ENCODE data around the gene MOBP.
"Not testable (repeated sequence)": the region's sequence is repeated elsewhere in the genome, so short reads cannot be mapped to it uniquely, and the experiment has no call there.

MOBP gene

DNA sequence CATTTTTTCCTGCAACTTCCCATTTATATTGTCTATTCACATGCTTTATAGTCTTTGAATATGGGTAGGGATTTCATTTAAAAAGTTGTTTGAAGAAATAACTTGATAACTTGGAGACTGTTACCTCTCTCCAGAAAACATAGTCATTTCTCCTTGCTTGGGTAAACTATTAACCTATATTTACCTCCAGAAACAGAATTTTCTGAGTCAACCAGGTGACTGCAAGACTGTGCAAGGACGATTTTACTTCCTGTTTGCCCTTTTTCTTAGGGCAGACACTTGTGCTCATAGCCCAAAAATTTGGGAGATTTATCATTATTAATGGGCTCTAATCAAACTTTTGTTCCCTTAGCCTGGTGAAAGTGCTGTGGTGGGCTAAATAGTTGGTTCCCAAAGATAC, 14.3 kb upstream of the MOBP start:
- no peak for DNase-seq

GRCh38 chr3:39453872-39454271, 13.6 kb upstream of the MOBP start:
- DNase-seq: not testable (repeated sequence)

DNA sequence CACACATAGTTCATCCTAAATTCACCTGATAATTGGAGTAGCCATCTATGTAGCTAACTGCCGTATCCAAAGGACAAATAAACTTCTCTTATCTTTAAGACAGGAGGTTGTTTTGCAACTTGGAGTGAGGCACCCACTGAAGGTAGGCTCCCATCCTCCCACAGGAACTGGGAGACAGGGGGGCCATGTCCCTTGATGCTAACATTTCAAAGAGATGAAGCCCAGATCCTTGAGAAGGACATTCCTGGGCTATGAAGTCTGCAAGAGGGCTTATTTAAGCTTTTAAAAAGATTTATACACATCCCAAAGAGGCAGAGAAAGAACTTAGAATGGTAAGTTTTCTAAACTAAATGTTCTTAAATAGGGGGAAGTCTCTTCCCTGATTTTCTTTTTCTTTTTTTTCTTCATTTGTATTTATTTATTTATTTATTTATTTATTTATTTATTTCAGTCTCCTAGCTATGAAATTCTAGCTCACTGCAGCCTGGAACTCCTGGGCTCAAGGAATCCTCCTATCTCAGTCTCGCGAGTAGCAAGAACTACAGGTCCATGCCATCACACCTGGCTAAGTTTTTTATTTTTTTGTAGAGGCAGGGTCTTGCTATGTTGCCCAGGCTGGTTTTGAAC, 12.8 kb upstream of the MOBP start:
- DNase-seq: no peak

- DNase-seq: no peak
Observed at GRCh38 chr3:39456159-39456558, 11.3 kb upstream of the MOBP start.

GRCh38 chr3:39457361-39457760, 10.1 kb upstream of the MOBP start:
- DNase-seq: no peak

DNA sequence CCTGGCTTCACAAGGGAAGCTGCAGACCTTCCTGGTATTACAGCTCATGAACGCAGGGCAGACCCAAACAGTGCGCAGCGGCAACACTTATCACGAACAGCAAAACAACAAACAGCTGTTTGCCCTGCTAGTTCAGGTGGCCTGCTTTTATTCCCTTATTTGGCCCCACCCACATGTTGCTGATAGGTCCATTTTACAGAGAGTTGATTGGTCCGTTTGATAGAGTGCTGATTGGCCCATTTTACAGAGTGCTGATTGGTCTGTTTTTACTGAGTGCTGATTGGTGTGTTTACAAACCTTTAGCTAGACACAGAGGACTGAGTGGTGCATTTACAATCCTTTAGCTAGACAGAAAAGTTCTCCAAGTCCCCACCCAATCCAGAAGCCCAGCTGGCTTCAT, 8.9 kb upstream of the MOBP start:
- DNase-seq: not testable (repeated sequence)

DNA sequence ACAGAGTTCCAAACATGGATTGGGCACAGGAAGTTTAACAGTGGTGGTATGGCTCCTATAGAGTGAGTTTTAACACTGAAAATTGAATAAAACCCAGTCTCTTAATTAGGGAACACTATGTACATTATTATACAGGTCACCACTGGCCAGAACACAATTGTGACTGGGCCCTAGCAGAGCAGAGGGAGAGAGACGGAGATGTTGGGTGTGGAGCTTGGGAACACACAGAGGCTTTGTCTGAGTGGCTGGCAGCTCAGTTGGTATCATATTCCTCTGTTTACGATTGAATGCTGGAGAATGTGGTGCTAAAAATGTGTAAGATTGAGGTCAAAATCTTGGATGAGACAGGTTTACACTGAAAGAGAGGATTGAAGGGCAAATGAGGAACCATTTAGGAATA, 6.8 kb upstream of the MOBP start:
- no peak for DNase-seq

DNA sequence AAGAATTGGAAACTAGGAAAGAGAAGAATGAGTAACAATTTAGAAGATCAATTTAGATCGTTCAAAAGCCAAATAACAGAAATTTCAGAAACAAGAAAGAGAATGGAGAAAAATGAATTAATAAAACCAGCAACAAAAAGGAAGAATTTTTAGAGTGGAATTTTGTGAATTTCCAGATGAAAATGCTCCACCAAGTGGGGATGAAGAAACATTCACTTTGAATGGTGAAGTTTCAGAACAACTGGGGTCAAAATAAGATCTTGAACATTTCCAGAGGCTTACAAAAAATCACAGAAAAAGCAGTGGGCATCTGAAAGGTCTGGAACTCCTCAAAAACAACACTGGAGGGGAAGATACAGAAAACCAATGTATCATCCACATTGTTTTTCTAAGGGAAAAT, 4.2 kb upstream of the MOBP start:
- DNase-seq: no peak

- DNase-seq: no peak
Observed at GRCh38 chr3:39466988-39467387, 492 bp upstream of the MOBP start.

DNA sequence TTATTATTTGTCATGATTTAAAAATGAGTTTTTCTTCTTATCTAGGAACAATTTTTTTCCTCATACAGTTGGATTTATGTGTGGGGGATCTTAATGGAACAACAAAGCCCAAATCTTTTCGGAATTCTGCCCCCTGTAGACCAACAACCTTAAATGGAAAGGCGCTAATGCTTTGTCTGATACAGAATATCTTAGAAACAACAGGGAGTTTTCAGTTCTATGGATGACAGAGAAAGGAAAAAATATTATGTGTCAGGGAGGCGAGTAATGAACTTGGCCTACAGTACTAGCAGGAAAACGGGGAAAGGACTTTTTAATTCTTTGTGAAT, 592 bp downstream of the MOBP start:
- no peak for DNase-seq

DNA sequence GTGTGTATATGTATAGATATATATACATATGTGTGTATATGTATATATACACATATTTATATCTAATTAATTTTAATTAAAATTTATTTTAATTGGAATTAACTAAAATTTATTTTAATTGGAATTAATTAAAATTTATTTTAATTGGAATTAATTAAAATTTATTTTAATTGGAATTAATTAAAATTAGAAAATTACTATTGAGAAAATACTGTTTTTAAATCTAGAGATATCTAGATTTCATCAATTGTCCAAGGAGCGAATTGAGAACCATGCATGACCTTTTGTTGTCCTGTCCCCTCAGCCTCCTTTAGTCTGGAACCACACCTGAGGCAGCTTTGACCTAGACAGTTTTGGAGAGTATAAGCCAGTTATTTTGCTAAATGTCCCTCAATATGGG, 1.8 kb downstream of the MOBP start:
- DNase-seq: no peak

GRCh38 chr3:39469945-39470344, 2.5 kb downstream of the MOBP start:
- no peak for DNase-seq

GRCh38 chr3:39471652-39472051, 4.2 kb downstream of the MOBP start:
- DNase-seq: no peak

DNA sequence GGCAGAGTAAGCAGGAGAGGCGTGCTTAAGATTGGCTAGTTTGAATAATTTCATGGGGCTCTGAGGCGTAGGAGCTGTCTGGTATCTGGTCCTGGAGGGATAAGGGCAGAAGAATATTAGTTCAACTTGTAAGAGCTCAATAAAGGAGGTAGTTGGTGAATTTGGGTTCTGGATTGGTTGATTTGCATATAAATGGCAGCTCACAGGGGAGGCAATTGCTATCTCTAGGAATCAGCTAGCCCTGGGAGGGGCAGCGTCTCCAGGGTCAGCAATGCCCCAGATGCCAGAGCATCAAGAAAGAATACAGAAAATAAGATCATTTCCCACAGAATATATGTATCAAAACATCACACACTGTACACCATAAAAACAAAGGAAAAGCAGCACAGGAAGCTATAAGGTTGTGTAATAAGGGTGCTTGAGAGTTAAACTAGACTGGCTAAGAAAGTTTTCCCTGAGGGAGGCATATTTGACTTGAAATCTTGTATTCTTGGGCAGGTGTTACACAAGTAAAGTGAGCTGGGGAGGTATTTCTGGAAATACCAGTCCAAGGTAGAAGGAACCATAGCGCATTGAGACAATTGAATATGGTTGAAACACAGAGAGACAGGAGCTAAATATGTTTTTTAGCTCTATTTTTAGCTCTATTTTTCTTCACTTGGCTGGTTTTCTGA, 6.1 kb downstream of the MOBP start:
- no peak for DNase-seq

DNA sequence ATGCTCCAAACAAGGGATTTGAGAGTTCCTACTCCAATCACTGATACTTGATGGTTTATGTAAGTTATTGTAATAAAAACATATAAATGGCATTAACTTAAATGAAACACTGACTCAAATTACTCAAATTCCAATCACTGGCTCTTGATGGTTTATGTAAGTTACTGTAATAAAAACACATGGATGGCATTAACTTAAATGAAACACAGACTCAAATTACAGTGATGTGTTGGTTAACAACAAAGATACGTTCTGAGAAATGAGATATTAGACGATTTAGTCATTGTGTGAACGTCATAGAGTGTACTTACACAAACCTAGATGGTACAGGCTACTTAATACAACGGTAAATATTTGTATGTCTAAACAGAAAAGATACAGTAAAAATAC, 6.6 kb downstream of the MOBP start:
- DNase-seq: no peak

DNA sequence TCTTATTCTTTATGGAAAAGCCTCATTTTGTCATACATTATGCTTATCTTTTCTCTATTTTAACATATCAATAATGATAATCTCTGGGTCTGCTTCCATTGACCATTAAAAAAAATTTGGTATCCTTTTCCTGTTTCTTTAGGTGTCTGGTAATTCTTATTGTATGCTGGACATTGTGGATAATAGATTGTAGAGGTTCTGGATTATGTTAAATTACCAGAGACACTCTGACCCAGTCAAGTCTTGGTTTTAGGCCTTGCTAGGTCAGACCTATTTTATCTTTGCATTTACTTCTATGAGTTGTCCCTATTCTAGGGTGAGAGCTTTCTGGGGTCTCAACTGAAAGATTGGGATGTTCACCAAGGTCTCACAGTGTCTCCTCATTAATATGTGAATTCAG, 9.3 kb downstream of the MOBP start:
- DNase-seq: no peak

DNA sequence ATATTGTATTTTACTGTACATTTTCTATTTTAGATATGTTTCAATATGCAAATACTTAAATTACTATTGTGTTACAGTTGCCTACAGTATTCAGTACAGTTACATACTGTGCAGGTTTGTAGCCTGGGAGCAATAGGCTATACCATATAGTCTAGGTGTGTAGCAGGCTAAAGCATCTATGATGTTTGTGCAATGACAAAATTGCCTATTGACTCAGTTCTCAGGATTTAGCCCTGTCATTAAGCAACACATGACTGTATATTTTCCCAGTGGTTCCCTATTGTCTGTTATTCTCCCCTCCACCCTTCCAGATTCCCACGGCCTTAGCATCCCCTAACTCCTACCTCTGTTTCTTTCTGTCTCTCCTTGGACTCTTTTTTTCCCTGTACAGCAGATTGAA, 10.7 kb downstream of the MOBP start:
- no peak for DNase-seq

GRCh38 chr3:39479701-39480414, 12.4 kb downstream of the MOBP start:
- DNase-seq: no peak

- no peak for DNase-seq
Observed at GRCh38 chr3:39485547-39485946, 18.1 kb downstream of the MOBP start.

- no peak for DNase-seq
Observed at GRCh38 chr3:39491014-39491413, 23.5 kb downstream of the MOBP start.

DNA sequence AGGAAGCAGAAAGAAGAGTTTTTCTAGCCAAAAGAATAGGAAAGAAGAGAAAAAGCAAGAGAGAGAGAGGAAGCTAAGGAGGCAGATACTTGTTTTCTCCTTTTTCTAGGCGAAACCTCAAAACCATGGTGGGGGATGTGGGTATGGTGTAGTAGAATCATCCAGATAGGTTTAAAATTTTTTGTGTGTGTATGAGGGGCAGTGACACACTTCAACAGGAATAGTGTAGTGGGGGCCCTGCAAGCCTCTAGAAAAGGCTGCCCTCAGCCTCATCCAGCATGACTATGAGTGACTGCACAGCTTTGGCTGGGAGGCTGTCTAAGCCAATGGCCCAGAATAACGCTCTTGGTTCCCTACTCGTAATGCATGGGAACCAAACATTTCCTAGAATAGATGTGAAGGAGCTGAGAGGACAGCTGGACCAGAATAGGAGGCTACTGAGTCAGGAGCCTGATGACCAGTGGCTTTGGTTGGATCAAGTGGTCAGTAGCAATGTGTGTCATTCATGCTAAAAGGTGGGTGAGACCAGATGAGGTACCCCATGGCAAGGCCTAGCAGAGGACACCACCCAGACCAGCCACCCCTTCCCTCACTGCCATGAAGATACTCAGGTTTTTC, 24.4 kb downstream of the MOBP start:
- no peak for DNase-seq

- DNase-seq: no peak
Observed at GRCh38 chr3:39494781-39495180, 27.3 kb downstream of the MOBP start.

DNA sequence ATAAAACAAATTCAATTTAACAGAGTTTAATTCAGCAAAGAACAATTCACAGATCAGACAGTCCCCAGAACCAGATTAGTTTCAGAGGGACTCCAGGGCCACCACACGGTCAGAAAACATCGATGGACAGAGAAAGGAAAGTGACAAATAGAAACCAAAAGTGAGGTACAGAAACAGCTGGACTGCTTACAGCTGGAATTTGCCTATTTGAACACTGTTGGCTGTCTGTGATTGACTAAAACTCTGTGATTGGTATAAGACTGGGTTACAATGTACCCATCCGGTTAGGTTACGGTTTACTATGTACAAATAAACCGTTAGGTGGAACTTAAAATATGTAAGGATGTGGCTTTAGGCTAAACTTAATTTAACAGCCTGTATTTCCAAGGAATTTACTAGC, 30.3 kb downstream of the MOBP start:
- DNase-seq: no peak

GRCh38 chr3:39499651-39500273, 32.3 kb downstream of the MOBP start:
- DNase-seq: no peak

Measured in kidney glomerular epithelial cell (primary cell).